H1 (cell line): ENCODE measurements around the gene GAMT. TPM values are rescaled to one million over a fixed set of nuclear protein-coding genes. Genes with fewer than 3 reads are reported as not detected.

Experiments used
- CTCF ChIA-PET: fragments of 300-600 bp; sonication (Branson Sonifier 250); formaldehyde crosslinking; loops from one replicate; lab custom pipeline; 2021; ENCODE audit not compliant: partially characterized antibody; lab: Charles Lee
- POLR2A ChIA-PET: fragments of 300-600 bp; sonication (Branson Sonifier 250); formaldehyde crosslinking; loops from one replicate; lab custom pipeline; 2021; ENCODE audit warnings: inconsistent platforms; ENCODE audit not compliant: partially characterized antibody; lab: Charles Lee
- DNase-seq, 2 experiments: peaks; one replicate each; pipeline versions ENCODE4 v3.0.0 to v3.0.0-alpha.2; 2010 to 2022; ENCODE audit warnings: low spot score in 2 of 2, low read depth in 1 of 2, mixed read lengths in 1 of 2
- FAIRE-seq: peaks from 2 replicates; lab custom pipeline; 2011; peaks lifted over from hg19 to GRCh38; lab: Jason Lieb, UNC
- H2AFZ ChIP-seq: 2 replicates; pipeline ENCODE4 v1.8.1; 2012; ENCODE audit warnings: low read length, inconsistent platforms
- H2AK5ac ChIP-seq: 2 replicates; pipeline ENCODE4 v1.6.1; 2013; ENCODE audit warnings: low read depth, low read length
- H2BK120ac ChIP-seq: replicated peaks from 2 replicates; pipeline ENCODE3; 2013; ENCODE audit warnings: low read depth, low read length, inconsistent platforms
- H2BK12ac ChIP-seq: 2 replicates; pipeline ENCODE4 v1.6.1; 2013; ENCODE audit warnings: low read depth, low read length
- H2BK15ac ChIP-seq: 2 replicates; pipeline ENCODE4 v1.6.1; 2013; ENCODE audit warnings: low read length
- H2BK20ac ChIP-seq: 2 replicates; pipeline ENCODE4 v1.6.1; 2013; ENCODE audit warnings: low read length
- H2BK5ac ChIP-seq: 2 replicates; pipeline ENCODE4 v1.6.1; 2013; ENCODE audit warnings: low read depth, low read length
- H3K14ac ChIP-seq: 2 replicates; pipeline ENCODE4 v1.6.1; 2013; ENCODE audit warnings: inconsistent platforms; ENCODE audit not compliant: insufficient read length
- H3K18ac ChIP-seq: 2 replicates; pipeline ENCODE4 v1.6.1; 2013; ENCODE audit warnings: low read length; ENCODE audit errors: extremely low read depth
- H3K23ac ChIP-seq: 2 replicates; pipeline ENCODE4 v1.6.1; 2013; ENCODE audit warnings: inconsistent platforms; ENCODE audit not compliant: insufficient read length
- H3K23me2 ChIP-seq: 2 replicates; pipeline ENCODE4 v1.6.1; 2013; ENCODE audit warnings: low read depth, low read length
- H3K27ac ChIP-seq: 2 replicates; pipeline ENCODE4 v1.6.1; 2011; ENCODE audit warnings: low read depth, low read length, inconsistent platforms
- H3K27me3 ChIP-seq, 4 experiments: replicated peaks in 1 of 4; 1 replicate in 1 of 4; 2 replicates in 3 of 4; pipeline versions ENCODE4 v1.6.1 to v1.8.1; 2011 to 2013; ENCODE audit warnings: low read length in 3 of 4, mild to moderate bottlenecking in 3 of 4, inconsistent platforms in 2 of 4, mixed read lengths in 2 of 4, moderate library complexity in 1 of 4; ENCODE audit not compliant: control insufficient read depth in 3 of 4, insufficient read depth in 3 of 4; ENCODE audit errors: extremely low read depth in 1 of 4
- H3K36me3 ChIP-seq, 4 experiments: 2 replicates each; pipeline versions ENCODE4 v1.6.1 to v1.8.1; 2011 to 2013; ENCODE audit warnings: mild to moderate bottlenecking in 4 of 4, low read length in 3 of 4, moderate library complexity in 2 of 4, control low read depth in 1 of 4, inconsistent platforms in 1 of 4; ENCODE audit not compliant: insufficient read depth in 4 of 4, control insufficient read depth in 2 of 4
- H3K4ac ChIP-seq: replicated peaks from 2 replicates; pipeline ENCODE3; 2013; ENCODE audit warnings: low read length, low read depth, mixed read lengths, inconsistent platforms; ENCODE audit not compliant: insufficient read length
- H3K4me1 ChIP-seq, 4 experiments: replicated peaks in 1 of 4; 1 replicate in 1 of 4; 2 replicates in 3 of 4; pipeline versions ENCODE4 v1.6.1 to v1.8.1; 2011 to 2013; ENCODE audit warnings: low read length in 3 of 4, inconsistent platforms in 2 of 4, mixed read lengths in 1 of 4; ENCODE audit not compliant: insufficient read depth in 4 of 4, control insufficient read depth in 3 of 4
- H3K4me2 ChIP-seq, 2 experiments: 2 replicates each; pipeline versions ENCODE4 v1.6.1 to v1.8.1; 2011 to 2013; ENCODE audit warnings: low read depth in 2 of 2, low read length in 2 of 2, control low read depth in 1 of 2, inconsistent platforms in 1 of 2, mild to moderate bottlenecking in 1 of 2; ENCODE audit not compliant: insufficient read depth in 1 of 2
- H3K4me3 ChIP-seq, 4 experiments: fragments of 200-600, 300-600 bp in 1 of 4; sonication (generic), shearing (Covaris generic), sonication (Bioruptor Twin) in 1 of 4; 2 replicates each; pipeline versions ENCODE4 v1.5.1 to v1.8.1; 2011 to 2016; ENCODE audit warnings: low read length in 4 of 4, low read depth in 3 of 4, control low read depth in 2 of 4, inconsistent platforms in 2 of 4, mild to moderate bottlenecking in 2 of 4, mixed read lengths in 1 of 4, moderate library complexity in 1 of 4; ENCODE audit not compliant: insufficient read depth in 2 of 4; ENCODE audit errors: extremely low read depth in 1 of 4
- H3K56ac ChIP-seq: replicated peaks from 2 replicates; pipeline ENCODE3; 2013; ENCODE audit warnings: low read depth, mild to moderate bottlenecking, mixed read lengths, low read length, inconsistent platforms; ENCODE audit not compliant: insufficient read length
- H3K79me1 ChIP-seq: 2 replicates; pipeline ENCODE4 v1.6.1; 2013; ENCODE audit warnings: low read depth, low read length, control low read depth
- H3K79me2 ChIP-seq, 2 experiments: 2 replicates each; pipeline versions ENCODE4 v1.6.1 to v1.8.1; 2012 to 2013; ENCODE audit warnings: low read length in 2 of 2, mild to moderate bottlenecking in 2 of 2, inconsistent platforms in 1 of 2; ENCODE audit not compliant: insufficient read depth in 2 of 2, control insufficient read depth in 1 of 2
- H3K9ac ChIP-seq, 4 experiments: replicated peaks in 1 of 4; 1 replicate in 1 of 4; 2 replicates in 3 of 4; pipeline versions ENCODE4 v1.6.1 to v1.8.1; 2011 to 2013; ENCODE audit warnings: low read depth in 3 of 4, low read length in 3 of 4, control low read depth in 2 of 4, mild to moderate bottlenecking in 2 of 4, moderate library complexity in 2 of 4, inconsistent platforms in 1 of 4; ENCODE audit errors: extremely low read depth in 1 of 4
- H3K9me3 ChIP-seq, 2 experiments: 2 replicates each; pipeline versions ENCODE4 v1.6.1 to v1.8.1; 2012 to 2013; ENCODE audit warnings: mild to moderate bottlenecking in 2 of 2, moderate library complexity in 2 of 2, control low read depth in 1 of 2, inconsistent platforms in 1 of 2, low read depth in 1 of 2, low read length in 1 of 2, mixed read lengths in 1 of 2; ENCODE audit not compliant: insufficient read depth in 2 of 2
- H4K20me1 ChIP-seq, 2 experiments: replicated peaks in 1 of 2; 2 replicates each; pipeline versions ENCODE3 to v1.8.1; 2011 to 2013; ENCODE audit warnings: inconsistent platforms in 2 of 2, low read length in 2 of 2, mild to moderate bottlenecking in 1 of 2; ENCODE audit not compliant: insufficient read depth in 2 of 2, control insufficient read depth in 1 of 2
- H4K5ac ChIP-seq: 2 replicates; pipeline ENCODE4 v1.6.1; 2013; ENCODE audit warnings: low read length, low read depth, mixed read lengths, inconsistent platforms; ENCODE audit not compliant: insufficient read length
- H4K8ac ChIP-seq: 2 replicates; pipeline ENCODE4 v1.8.0; 2013; ENCODE audit warnings: mild to moderate bottlenecking, moderate library complexity, low read length, inconsistent platforms; ENCODE audit not compliant: insufficient read depth; ENCODE audit errors: extremely low read depth
- H4K91ac ChIP-seq: replicated peaks from 2 replicates; pipeline ENCODE3; 2013; ENCODE audit warnings: low read length, mixed read lengths, inconsistent platforms; ENCODE audit not compliant: insufficient read length
- BACH1 ChIP-seq: IDR thresholded peaks from 2 replicates; pipeline ENCODE4 v1.6.1; 2012; ENCODE audit warnings: low read length, improper control_type of control experiment
- CHD2 ChIP-seq: IDR thresholded peaks from 2 replicates; pipeline ENCODE4 v1.6.1; 2012; ENCODE audit warnings: low read length, improper control_type of control experiment
- CTCF ChIP-seq, 3 experiments: IDR thresholded peaks; 1 replicate in 2 of 3; 2 replicates in 1 of 3; pipeline versions ENCODE4 v1.5.1 to v1.6.1; 2011; ENCODE audit warnings: low read length in 3 of 3, mild to moderate bottlenecking in 3 of 3, inconsistent platforms in 2 of 3, low read depth in 1 of 3, moderate library complexity in 1 of 3; ENCODE audit not compliant: insufficient read depth in 1 of 3; ENCODE audit errors: control extremely low read depth in 1 of 3
- E2F6 ChIP-seq: IDR thresholded peaks from 2 replicates; pipeline ENCODE4 v1.6.1; 2012; ENCODE audit warnings: inconsistent platforms
- HDAC6 ChIP-seq: IDR thresholded peaks from one replicate; pipeline ENCODE4 v1.7.1; 2012; ENCODE audit warnings: low read depth, mild to moderate bottlenecking, inconsistent platforms, low read length, moderate library complexity
- NANOG ChIP-seq: IDR thresholded peaks from 2 replicates; pipeline ENCODE4 v1.6.1; 2011; ENCODE audit warnings: low read length, low read depth, mild to moderate bottlenecking, inconsistent platforms; ENCODE audit not compliant: insufficient read depth, poor library complexity, severe bottlenecking
- RXRA ChIP-seq: IDR thresholded peaks from 2 replicates; pipeline ENCODE4 v1.6.1; 2011; ENCODE audit warnings: low read depth, mild to moderate bottlenecking, low read length, moderate library complexity; ENCODE audit not compliant: insufficient read depth
- SP4 ChIP-seq: IDR thresholded peaks from 2 replicates; pipeline ENCODE4 v1.6.1; 2012; ENCODE audit warnings: low read length, inconsistent platforms
- SRF ChIP-seq: IDR thresholded peaks from 2 replicates; pipeline ENCODE4 v1.6.1; 2011; ENCODE audit warnings: mild to moderate bottlenecking, low read depth, low read length, moderate library complexity
- WGBS, 2 experiments: shearing (Covaris generic) in 1 of 2; methylation state at CpG; one replicate each; pipeline versions ENCODE4 v1.1.6 to v1.1.7; 2013 to 2015; ENCODE audit warnings: low lambda C conversion rate in 2 of 2, mixed read lengths in 2 of 2, inconsistent platforms in 1 of 2, low coverage in 1 of 2, missing lambda C conversion rate in 1 of 2; ENCODE audit not compliant: insufficient replicate concordance in 2 of 2, insufficient coverage in 1 of 2, insufficient read length in 1 of 2; ENCODE audit errors: extremely low coverage in 1 of 2, missing lambda C conversion rate in 1 of 2; 5-methylcytosine and 5-hydroxymethylcytosine counted together
- polyA plus RNA-seq, 7 experiments: library from polyadenylated mRNA; depleted of rRNA in 3 of 7; stranded (reverse) in 5 of 7; unstranded in 2 of 7; fragments of >200 nt in 5 of 7; fragments of 200-250 nt in 2 of 7; gene quantifications; 1 replicate in 5 of 7; 2 replicates in 1 of 7; 4 replicates in 1 of 7; pipeline versions ENCODE4 v1.2.1 to v1.2.3, GENCODE V29; 2011 to 2013; ENCODE audit warnings: missing spikeins in 2 of 7, mixed read lengths in 2 of 7
- total RNA-seq: library from RNA; stranded (reverse); fragmentation: NEBNext Ultra II Directional; extraction: Animal tissue kit (Norgen Biotek cat#: 25700); gene quantifications from 2 replicates; pipeline ENCODE4 v1.2.1, GENCODE V29; 2021

GAMT gene
- total and polyA plus RNA-seq, 2 of the 8 experiments (the other 6 are each of a cell fraction or from before 2014, with no cell fraction given) = 17.2 to 35.6 TPM

GRCh38 chr19:1396019-1396767 is 5.1 kb downstream of the GAMT start:
- Histone ChIP-seq H3K27me3 (no peaks in the 10 kb centered on the region; a peak in 1 of 7 replicates), H4K8ac (no peak overlapping the region), H3K56ac (no peak overlapping the region), H3K79me1 (no peaks in the 10 kb centered on the region; the same call in 1 of the 2 replicates), H2BK5ac (no peak overlapping the region), H3K14ac (no peak overlapping the region), H4K20me1 (peaks cover 4 to 6% of the 10 kb centered on the region in 2 experiments), H3K9ac (no peak overlapping the region), H3K4me1 (peaks cover 0 to 10% (median 2%) of the 10 kb centered on the region in 4 experiments; a peak in 4 of 7 replicates), H2BK12ac (no peak overlapping the region), H3K23me2 (peaks cover 2% of the 10 kb centered on the region; the same call in 1 of the 2 replicates), H3K4me2 (no peak overlapping the region), H3K9me3 (no peaks in the 10 kb centered on the region), H2BK15ac (no peak overlapping the region), H4K5ac (no peak overlapping the region), H2AK5ac (no peak overlapping the region), H3K4ac (no peak overlapping the region), H2BK120ac (no peak overlapping the region), H2AFZ (no peak overlapping the region), H3K27ac (no peak overlapping the region), H3K36me3 (peaks cover 0 to 9% (median 2%) of the 10 kb centered on the region in 4 experiments; a peak in 3 of 8 replicates), H3K79me2 (no peaks in the 10 kb centered on the region), H3K4me3 (no peak overlapping the region), H3K18ac (no peak overlapping the region), H2BK20ac (no peak overlapping the region), H4K91ac (no peak overlapping the region), H3K23ac (no peak overlapping the region)
- POLR2A ChIA-PET = interaction anchor here (0.9 to 1.6 kb wide), 4 partner anchors 8 to 47 kb away, joined by 3 read pairs; no protein-coding TSS in a partner anchor
- DNase-seq (no peak), FAIRE-seq (no peak)
- CTCF ChIA-PET = interaction anchor here (0.7 kb wide), 1 partner anchor 9 kb away, joined by 4 read pairs; no protein-coding TSS in a partner anchor
- 83% methylated on average over 21 of the region's 25 CpGs; no CpG with 5 or more reads in 1 of the 2 experiments for WGBS, 2 experiments
- no peak for TF ChIP-seq SP4
- no peak for TF ChIP-seq E2F6
- TF ChIP-seq RXRA = no peak
- TF ChIP-seq CTCF (IDR thresholded peaks at IDR 0.05; ENCODE audit: control extremely low read depth in 1 of 3, insufficient read depth in 1 of 3, low read depth in 1 of 3, low read length in 3 of 3) = no peak
- no peak for TF ChIP-seq NANOG
- TF ChIP-seq CHD2 = no peak
- no peak for TF ChIP-seq BACH1
- TF ChIP-seq SRF = no peak
- TF ChIP-seq HDAC6 = no peak
